Suprapubic skin (tissue), 4 donors: ENCODE results near the gene MFSD2A. TPM values are rescaled to one million over a fixed set of nuclear protein-coding genes. Genes with fewer than 3 reads are reported as not detected.
"Not testable (repeated sequence)": the region's sequence is repeated elsewhere in the genome, so short reads cannot be mapped to it uniquely, and the experiment has no call there.

Experiments used
- DNase-seq, 2 donors: peaks; one replicate each; pipeline ENCODE4 v3.0.0-alpha.2; 2019; ENCODE audit warnings: low spot score in 2 of 2
- H3K27ac ChIP-seq: fragments of 200-600 bp; sonication (generic); one replicate; pipeline ENCODE4 v1.5.1; 2019
- H3K27me3 ChIP-seq: fragments of 200-600 bp; sonication (generic); one replicate; pipeline ENCODE4 v1.5.1; 2019
- H3K36me3 ChIP-seq: fragments of 200-600 bp; sonication (generic); one replicate; pipeline ENCODE4 v1.5.1; 2019
- H3K4me1 ChIP-seq: fragments of 200-600 bp; sonication (generic); one replicate; pipeline ENCODE4 v1.5.1; 2019
- H3K4me3 ChIP-seq: fragments of 200-600 bp; sonication (generic); one replicate; pipeline ENCODE4 v1.5.1; 2019; ENCODE audit warnings: mild to moderate bottlenecking
- H3K9me3 ChIP-seq: fragments of 200-600 bp; sonication (generic); one replicate; pipeline ENCODE4 v1.5.1; 2019
- CTCF ChIP-seq, 2 donors: fragments of 200-600 bp in 1 of 2; fragments of 450-650 bp in 1 of 2; sonication (generic) in 1 of 2; IDR thresholded peaks; one replicate each; pipeline ENCODE4 v1.5.1; 2016 to 2019; ENCODE audit warnings: antibody characterized with exemption in 2 of 2, mild to moderate bottlenecking in 1 of 2, moderate library complexity in 1 of 2
- EP300 ChIP-seq: sonication (generic); formaldehyde crosslinking; IDR thresholded peaks from one replicate; pipeline ENCODE4 v1.6.1; 2017; ENCODE audit warnings: antibody characterized with exemption
- POLR2A ChIP-seq, 2 donors: fragments of 450-650 bp; IDR thresholded peaks; one replicate each; pipeline ENCODE4 v1.6.1; 2017; ENCODE audit warnings: antibody characterized with exemption in 2 of 2, mild to moderate bottlenecking in 2 of 2, moderate library complexity in 2 of 2
- POLR2AphosphoS5 ChIP-seq, 3 donors: sonication (generic); formaldehyde crosslinking; IDR thresholded peaks; one replicate each; pipeline ENCODE4 v1.6.1; 2017; ENCODE audit warnings: antibody characterized with exemption in 3 of 3
- WGBS: methylation state at CpG from one replicate; pipeline ENCODE4 v1.1.5; 2018; 5-methylcytosine and 5-hydroxymethylcytosine counted together
- total RNA-seq, 4 donors: library from RNA; depleted of rRNA; stranded (reverse); fragments of >200 nt; gene quantifications; one replicate each; pipeline ENCODE4 v1.1.0, GENCODE V29; 2016

Gene MFSD2A
- total RNA-seq, 4 donors from 2014 or later, result 169 to 416 (median 303) TPM

DNA sequence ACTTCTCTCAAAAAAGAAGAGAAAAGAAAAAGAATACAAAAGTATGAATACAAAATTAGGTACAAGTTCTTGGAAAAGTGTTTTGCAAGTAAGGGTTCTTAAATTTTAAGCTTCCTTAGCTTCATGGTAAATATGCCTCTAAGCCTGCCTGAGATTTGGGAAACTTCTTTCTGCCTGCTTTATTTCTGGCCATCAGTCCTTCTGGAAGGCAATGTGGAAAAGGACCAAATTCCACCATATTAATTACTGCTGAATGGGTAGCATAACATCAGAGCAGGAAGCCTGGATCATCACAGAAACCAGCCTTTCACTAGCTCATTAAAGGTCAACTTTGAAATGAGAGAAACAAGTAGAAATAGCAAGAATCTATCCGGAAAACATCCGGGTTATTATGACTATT lies 46.5 kb downstream of the MFSD2A start:
- no peak overlapping the region for H3K27ac ChIP-seq

DNA sequence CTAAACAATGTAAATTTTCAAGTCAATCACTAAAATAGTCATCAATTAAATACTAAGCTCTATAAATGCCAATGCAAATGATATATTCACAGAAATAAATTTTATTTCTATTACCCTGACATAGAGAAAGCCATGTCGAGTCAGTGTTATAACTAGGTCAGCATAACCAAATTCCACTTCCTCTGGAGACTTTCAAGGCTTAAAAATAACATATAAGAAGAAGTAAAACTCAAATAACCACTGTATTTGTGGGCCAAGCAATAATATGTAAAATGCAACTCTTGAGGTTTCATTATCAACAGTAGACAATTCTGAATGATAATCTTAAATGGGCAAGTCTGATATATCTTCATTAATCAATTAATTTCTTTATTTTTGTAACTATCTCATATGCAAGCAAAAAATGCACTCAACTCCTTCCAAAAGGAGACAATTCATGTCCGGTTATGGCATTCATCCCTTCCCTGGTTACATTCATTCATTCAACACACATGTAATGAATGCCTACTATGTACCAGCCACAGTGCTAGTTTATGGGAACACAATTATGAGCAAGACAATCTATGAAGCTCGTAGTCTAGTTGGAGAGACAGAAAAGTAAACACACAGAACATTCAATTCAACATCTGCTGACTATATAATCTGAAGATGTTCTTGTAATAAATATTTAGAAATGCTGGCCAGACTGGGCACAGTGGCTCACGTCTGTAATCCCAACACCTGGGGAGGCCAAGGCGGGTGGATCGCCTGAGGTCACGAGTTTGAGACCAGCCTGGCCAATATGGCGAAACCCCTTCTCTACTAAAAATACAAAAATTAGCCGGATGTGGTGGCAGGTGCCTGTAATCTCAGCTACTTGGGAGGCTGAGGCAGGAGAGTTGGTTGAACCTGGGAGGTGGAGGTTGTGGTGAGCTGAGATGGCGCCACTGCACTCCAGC lies 48.5 kb downstream of the MFSD2A start:
- no peak overlapping the region for H3K4me3 ChIP-seq
- H3K27me3 ChIP-seq, result no peaks in the 10 kb centered on the region
- no peaks in the 10 kb centered on the region for H3K36me3 ChIP-seq
- no peak for DNase-seq
- no peaks in the 10 kb centered on the region for H3K9me3 ChIP-seq
- TF ChIP-seq POLR2AphosphoS5 (IDR thresholded peaks at IDR 0.05) (no peak), EP300 (no peak), CTCF (IDR thresholded peaks at IDR 0.05) (no peak), POLR2A (IDR thresholded peaks at IDR 0.05) (no peak)
- no peak overlapping the region for H3K27ac ChIP-seq
- 87% methylated on average over 10 of the region's 10 CpGs for WGBS
- peaks cover 4% of the 10 kb centered on the region for H3K4me1 ChIP-seq

More for the DNA sequence above, 46.5 kb downstream of the MFSD2A start:
- no peak for DNase-seq
- Histone ChIP-seq H3K9me3 (no peaks in the 10 kb centered on the region), H3K4me1 (peaks cover 4% of the 10 kb centered on the region), H3K4me3 (no peak overlapping the region), H3K36me3 (no peaks in the 10 kb centered on the region), H3K27me3 (no peaks in the 10 kb centered on the region)
- TF ChIP-seq POLR2AphosphoS5 (IDR thresholded peaks at IDR 0.05) (no peak), POLR2A (IDR thresholded peaks at IDR 0.05) (no peak), CTCF (IDR thresholded peaks at IDR 0.05) (no peak), EP300 (no peak)
- 38% methylated on average over 2 of the region's 2 CpGs for WGBS

DNA sequence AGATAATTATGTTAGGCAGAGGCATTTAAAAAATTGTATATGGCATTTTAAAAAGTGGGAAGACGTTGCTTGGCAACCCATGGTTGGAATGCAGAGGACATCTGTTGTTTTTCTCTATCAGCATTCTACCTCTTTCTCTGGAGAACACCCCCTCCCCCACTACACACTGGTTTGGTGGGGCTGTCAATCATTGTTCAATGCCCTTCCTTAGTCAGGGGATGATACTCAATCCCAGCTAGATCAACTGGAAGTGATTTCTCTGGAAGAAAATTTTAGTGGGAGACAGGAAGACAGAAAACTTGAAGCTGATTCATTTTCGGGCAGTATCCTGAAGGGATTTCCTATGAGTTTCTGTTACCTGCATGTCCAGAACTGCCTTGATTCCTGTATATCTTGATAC lies 49.9 kb downstream of the MFSD2A start:
- no peak for DNase-seq
- Histone ChIP-seq H3K27me3 (no peaks in the 10 kb centered on the region), H3K9me3 (no peaks in the 10 kb centered on the region), H3K27ac (no peak overlapping the region), H3K36me3 (no peaks in the 10 kb centered on the region), H3K4me3 (no peak overlapping the region), H3K4me1 (peaks cover 4% of the 10 kb centered on the region)
- TF ChIP-seq POLR2A (IDR thresholded peaks at IDR 0.05) (no peak), CTCF (IDR thresholded peaks at IDR 0.05) (no peak), POLR2AphosphoS5 (IDR thresholded peaks at IDR 0.05) (no peak), EP300 (no peak)
- 38% methylated on average over 2 of the region's 2 CpGs for WGBS

- H3K27ac ChIP-seq, H3K4me3 ChIP-seq, DNase-seq, H3K9me3 ChIP-seq, H3K4me1 ChIP-seq, H3K36me3 ChIP-seq, H3K27me3 ChIP-seq: not testable (repeated sequence)
- 93% methylated on average over 3 of the region's 3 CpGs for WGBS
Observed at GRCh38 chr1:40007481-40008034, 52.6 kb downstream of the MFSD2A start.

DNA sequence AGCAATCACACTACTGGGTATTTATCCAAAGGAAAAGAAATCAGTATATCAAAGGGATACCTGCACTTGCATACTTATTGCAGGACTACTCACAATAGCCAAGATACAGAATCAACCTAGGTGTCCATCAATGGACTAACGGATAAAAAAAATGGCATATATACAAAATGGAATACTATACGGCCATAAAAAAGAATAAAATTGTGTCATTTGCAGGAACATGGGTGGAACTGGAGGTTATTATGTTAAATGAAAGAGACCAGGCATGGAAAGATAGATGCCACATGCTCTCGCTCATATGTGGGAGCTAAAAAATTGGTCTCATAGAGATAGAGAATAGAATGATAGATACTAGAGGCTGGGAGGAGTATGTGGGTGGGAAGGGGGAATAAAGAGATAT lies 56.3 kb downstream of the MFSD2A start:
- WGBS, result 92% methylated on average over 3 of the region's 3 CpGs
- no peak for DNase-seq
- Histone ChIP-seq H3K27me3 (no peaks in the 10 kb centered on the region), H3K36me3 (no peaks in the 10 kb centered on the region), H3K4me3 (no peak overlapping the region), H3K27ac (no peak overlapping the region), H3K9me3 (no peaks in the 10 kb centered on the region), H3K4me1 (no peaks in the 10 kb centered on the region)
- no peak for TF ChIP-seq EP300
- no peak for TF ChIP-seq POLR2A (IDR thresholded peaks at IDR 0.05)
- TF ChIP-seq POLR2AphosphoS5 (IDR thresholded peaks at IDR 0.05), result no peak
- no peak for TF ChIP-seq CTCF (IDR thresholded peaks at IDR 0.05)
